ENCODE data around the gene DDX6. TPM values are rescaled to one million over a fixed set of nuclear protein-coding genes. Genes with fewer than 3 reads are reported as not detected.
"Not testable (repeated sequence)": the region's sequence is repeated elsewhere in the genome, so short reads cannot be mapped to it uniquely, and the experiment has no call there.

DDX6 gene
- total and polyA plus RNA-seq, 3 experiments from 2014 or later: 85.6 to 189 (median 187) TPM

GRCh38 chr11:118718562-118718961, 72.4 kb downstream of the DDX6 start:
- DNase-seq; H3K27ac ChIP-seq (ENCODE audit: low read depth, low read length); H3K9me3 Mint-ChIP-seq; H3K27me3 Mint-ChIP-seq; H3K4me3 ChIP-seq (ENCODE audit: low read length); H3K4me1 ChIP-seq (ENCODE audit: insufficient read depth, low read length); H3K36me3 Mint-ChIP-seq; POLR2A ChIA-PET; H3K4me3 Mint-ChIP-seq; H3K27me3 ChIP-seq (ENCODE audit: insufficient read depth, low read length, poor library complexity, severe bottlenecking); H3K9me3 ChIP-seq (ENCODE audit: low read length); CTCF ChIA-PET; H3K36me3 ChIP-seq (ENCODE audit: insufficient read depth, low read length); H3K4me1 Mint-ChIP-seq: not testable (repeated sequence)
- peak overlapping the region in 1 of 8 donors; percentile 27 for H3K27ac Mint-ChIP-seq

GRCh38 chr11:118717733-118718132, 73.2 kb downstream of the DDX6 start:
- H3K9me3 Mint-ChIP-seq; H3K27ac ChIP-seq (ENCODE audit: low read depth, low read length); H3K27me3 ChIP-seq (ENCODE audit: insufficient read depth, low read length, poor library complexity, severe bottlenecking); H3K4me3 Mint-ChIP-seq; H3K9me3 ChIP-seq (ENCODE audit: low read length); POLR2A ChIA-PET; H3K36me3 ChIP-seq (ENCODE audit: insufficient read depth, low read length); DNase-seq; H3K27me3 Mint-ChIP-seq; CTCF ChIA-PET; H3K4me1 Mint-ChIP-seq; H3K36me3 Mint-ChIP-seq; H3K4me3 ChIP-seq (ENCODE audit: low read length); H3K4me1 ChIP-seq (ENCODE audit: insufficient read depth, low read length): not testable (repeated sequence)
- H3K27ac Mint-ChIP-seq: peak overlapping the region in 1 of 8 donors; percentile 69

GRCh38 chr11:118717221-118717620, 73.7 kb downstream of the DDX6 start:
- H3K36me3 Mint-ChIP-seq; POLR2A ChIA-PET; H3K4me1 Mint-ChIP-seq; CTCF ChIA-PET; H3K27ac ChIP-seq (ENCODE audit: low read depth, low read length); H3K9me3 ChIP-seq (ENCODE audit: low read length); H3K4me3 Mint-ChIP-seq; H3K4me3 ChIP-seq (ENCODE audit: low read length); H3K27me3 ChIP-seq (ENCODE audit: insufficient read depth, low read length, poor library complexity, severe bottlenecking); H3K9me3 Mint-ChIP-seq; DNase-seq; H3K27me3 Mint-ChIP-seq; H3K4me1 ChIP-seq (ENCODE audit: insufficient read depth, low read length); H3K36me3 ChIP-seq (ENCODE audit: insufficient read depth, low read length): not testable (repeated sequence)
- peak overlapping the region in 1 of 8 donors; percentile 38 for H3K27ac Mint-ChIP-seq

GRCh38 chr11:118715837-118716260, 75.1 kb downstream of the DDX6 start:
- DNase-seq: no peak
- no peak overlapping the region for H3K27ac Mint-ChIP-seq
- POLR2A ChIA-PET: no interaction called here

GRCh38 chr11:118715245-118715831, 75.6 kb downstream of the DDX6 start:
- POLR2A ChIA-PET: no interaction called here
- no peak overlapping the region for H3K27ac Mint-ChIP-seq

More at GRCh38 chr11:118715837-118716260, 75.1 kb downstream of the DDX6 start:
- Mint-ChIP-seq H3K4me1 (peaks cover 0 to 2% (median 0%) of the 10 kb centered on the region in 3 donors), H3K36me3 (no peaks in the 10 kb centered on the region), H3K4me3 (no peak overlapping the region), H3K9me3 (no peaks in the 10 kb centered on the region), H3K27me3 (no peaks in the 10 kb centered on the region)
- CTCF ChIA-PET: interaction anchor here (1.0 kb wide), 1 partner anchor 10 kb away, joined by 3 read pairs; no protein-coding TSS in a partner anchor
- Histone ChIP-seq H3K27me3 (ENCODE audit: insufficient read depth, low read length, poor library complexity, severe bottlenecking) (no peaks in the 10 kb centered on the region), H3K27ac (ENCODE audit: low read depth, low read length) (no peak overlapping the region), H3K4me1 (ENCODE audit: insufficient read depth, low read length) (no peaks in the 10 kb centered on the region), H3K9me3 (ENCODE audit: low read length) (no peaks in the 10 kb centered on the region), H3K36me3 (ENCODE audit: insufficient read depth, low read length) (no peaks in the 10 kb centered on the region), H3K4me3 (ENCODE audit: low read length) (no peak overlapping the region)

GRCh38 chr11:118714816-118715215, 76.1 kb downstream of the DDX6 start:
- H3K4me3 ChIP-seq (ENCODE audit: low read length): no peak overlapping the region
- no peaks in the 10 kb centered on the region for H3K36me3 Mint-ChIP-seq
- no peak overlapping the region for H3K27ac ChIP-seq (ENCODE audit: low read depth, low read length)
- no peaks in the 10 kb centered on the region for H3K9me3 Mint-ChIP-seq
- H3K4me1 Mint-ChIP-seq: peaks cover 0 to 2% (median 0%) of the 10 kb centered on the region in 3 donors
- no peak for DNase-seq
- no peaks in the 10 kb centered on the region for H3K4me1 ChIP-seq (ENCODE audit: insufficient read depth, low read length)
- no peaks in the 10 kb centered on the region for H3K27me3 ChIP-seq (ENCODE audit: insufficient read depth, low read length, poor library complexity, severe bottlenecking)
- no peaks in the 10 kb centered on the region for H3K9me3 ChIP-seq (ENCODE audit: low read length)
- H3K27me3 Mint-ChIP-seq: no peaks in the 10 kb centered on the region
- ChIA-PET POLR2A (no interaction called here), CTCF (interaction anchor here (1.0 kb wide), 1 partner anchor 9 kb away, joined by 3 read pairs; no protein-coding TSS in a partner anchor)
- H3K4me3 Mint-ChIP-seq: no peak overlapping the region
- no peaks in the 10 kb centered on the region for H3K36me3 ChIP-seq (ENCODE audit: insufficient read depth, low read length)
- peak overlapping the region in 1 of 8 donors; percentile 78 for H3K27ac Mint-ChIP-seq

More at GRCh38 chr11:118715245-118715831, 75.6 kb downstream of the DDX6 start:
- Histone ChIP-seq H3K4me3 (ENCODE audit: low read length) (no peak overlapping the region), H3K27me3 (ENCODE audit: insufficient read depth, low read length, poor library complexity, severe bottlenecking) (no peaks in the 10 kb centered on the region), H3K27ac (ENCODE audit: low read depth, low read length) (no peak overlapping the region), H3K9me3 (ENCODE audit: low read length) (no peaks in the 10 kb centered on the region), H3K36me3 (ENCODE audit: insufficient read depth, low read length) (no peaks in the 10 kb centered on the region), H3K4me1 (ENCODE audit: insufficient read depth, low read length) (no peaks in the 10 kb centered on the region)
- CTCF ChIA-PET: interaction anchor here (1.0 kb wide), 1 partner anchor 10 kb away, joined by 3 read pairs; no protein-coding TSS in a partner anchor
- H3K9me3 Mint-ChIP-seq: no peaks in the 10 kb centered on the region
- H3K36me3 Mint-ChIP-seq: no peaks in the 10 kb centered on the region
- DNase-seq: no peak
- H3K4me3 Mint-ChIP-seq: no peak overlapping the region
- H3K27me3 Mint-ChIP-seq: no peaks in the 10 kb centered on the region
- peaks cover 0 to 2% (median 0%) of the 10 kb centered on the region in 3 donors for H3K4me1 Mint-ChIP-seq

GRCh38 chr11:118714416-118714815, 76.5 kb downstream of the DDX6 start:
- H3K27me3 Mint-ChIP-seq; H3K4me3 ChIP-seq (ENCODE audit: low read length); POLR2A ChIA-PET; H3K9me3 Mint-ChIP-seq; H3K27ac Mint-ChIP-seq; CTCF ChIA-PET; H3K9me3 ChIP-seq (ENCODE audit: low read length); H3K36me3 Mint-ChIP-seq; H3K36me3 ChIP-seq (ENCODE audit: insufficient read depth, low read length); H3K27me3 ChIP-seq (ENCODE audit: insufficient read depth, low read length, poor library complexity, severe bottlenecking); H3K4me3 Mint-ChIP-seq; H3K4me1 ChIP-seq (ENCODE audit: insufficient read depth, low read length); DNase-seq; H3K4me1 Mint-ChIP-seq; H3K27ac ChIP-seq (ENCODE audit: low read depth, low read length): not testable (repeated sequence)

GRCh38 chr11:118708296-118708695, 82.7 kb downstream of the DDX6 start:
- H3K4me1 ChIP-seq (ENCODE audit: insufficient read depth, low read length): peaks cover 34% of the 10 kb centered on the region
- peaks cover 28 to 36% (median 33%) of the 10 kb centered on the region in 3 donors for H3K4me1 Mint-ChIP-seq
- H3K4me3 ChIP-seq (ENCODE audit: low read length): no peak overlapping the region
- ChIA-PET CTCF (interaction anchor here (1.1 to 3.8 kb wide), 3 partner anchors 8 to 56 kb away, joined by 3 to 22 read pairs (median 4); no protein-coding TSS in a partner anchor), POLR2A (no interaction called here)
- no peak overlapping the region for H3K4me3 Mint-ChIP-seq
- H3K36me3 Mint-ChIP-seq: no peaks in the 10 kb centered on the region
- no peak for DNase-seq
- peak overlapping the region in 1 of 8 donors; percentile 25 for H3K27ac Mint-ChIP-seq
- no peaks in the 10 kb centered on the region for H3K9me3 ChIP-seq (ENCODE audit: low read length)
- H3K27me3 Mint-ChIP-seq: no peaks in the 10 kb centered on the region
- no peak overlapping the region for H3K27ac ChIP-seq (ENCODE audit: low read depth, low read length)
- no peaks in the 10 kb centered on the region for H3K36me3 ChIP-seq (ENCODE audit: insufficient read depth, low read length)
- H3K9me3 Mint-ChIP-seq: no peaks in the 10 kb centered on the region
- no peaks in the 10 kb centered on the region for H3K27me3 ChIP-seq (ENCODE audit: insufficient read depth, low read length, poor library complexity, severe bottlenecking)
